Measurements from ENCODE around the gene DHPS. TPM values are rescaled to one million over a fixed set of nuclear protein-coding genes. Genes with fewer than 3 reads are reported as not detected.
A peak's percentile ranks its signal among the peaks of the same experiment; 100 is the strongest.

The DHPS gene
- total and polyA plus RNA-seq, 2 of the 13 experiments (the other 11 are each of a cell fraction or from before 2014, with no cell fraction given) = 43.3 to 84.3 TPM

DNA sequence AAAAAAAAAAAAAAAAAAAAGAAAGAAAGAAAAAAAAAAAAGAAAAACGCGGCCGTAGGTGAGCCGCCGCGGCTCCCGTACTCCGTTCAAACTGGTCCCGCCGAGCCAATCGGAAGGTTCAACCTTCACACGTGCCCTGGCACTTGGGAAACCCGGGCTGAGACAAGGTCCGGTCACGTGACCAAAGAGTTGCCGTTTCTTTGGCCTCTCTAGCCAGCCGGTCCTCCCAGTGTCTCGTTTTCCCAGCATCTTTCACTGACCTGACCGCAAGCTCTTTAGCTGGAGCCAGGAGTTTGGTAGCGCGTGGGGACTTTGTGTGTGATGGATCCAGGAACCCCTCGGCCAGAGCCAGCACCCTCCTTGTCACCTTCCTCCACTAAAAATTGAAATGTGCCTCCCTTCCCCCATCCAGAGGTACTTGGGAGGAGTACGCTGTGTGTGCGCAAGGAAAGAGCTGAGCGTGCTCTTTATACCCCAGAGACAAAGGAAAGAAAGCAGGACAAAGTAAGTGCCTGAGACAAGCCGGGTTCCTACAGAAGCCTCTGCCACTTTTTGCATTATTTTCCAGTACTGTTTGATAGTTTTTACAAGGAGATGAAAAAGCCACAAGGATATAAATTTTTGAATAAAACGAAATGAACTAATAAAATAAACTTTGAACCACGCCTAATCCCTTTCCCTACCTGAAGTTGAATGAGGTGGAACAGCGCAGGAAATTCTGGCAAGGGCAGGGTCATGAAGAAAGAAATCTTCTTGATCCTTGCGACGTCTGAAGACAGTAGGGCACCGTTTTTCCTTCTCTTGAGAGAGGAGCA is 41.1 kb upstream of the DHPS start (continued):
- TF ChIP-seq, protein P1, sequence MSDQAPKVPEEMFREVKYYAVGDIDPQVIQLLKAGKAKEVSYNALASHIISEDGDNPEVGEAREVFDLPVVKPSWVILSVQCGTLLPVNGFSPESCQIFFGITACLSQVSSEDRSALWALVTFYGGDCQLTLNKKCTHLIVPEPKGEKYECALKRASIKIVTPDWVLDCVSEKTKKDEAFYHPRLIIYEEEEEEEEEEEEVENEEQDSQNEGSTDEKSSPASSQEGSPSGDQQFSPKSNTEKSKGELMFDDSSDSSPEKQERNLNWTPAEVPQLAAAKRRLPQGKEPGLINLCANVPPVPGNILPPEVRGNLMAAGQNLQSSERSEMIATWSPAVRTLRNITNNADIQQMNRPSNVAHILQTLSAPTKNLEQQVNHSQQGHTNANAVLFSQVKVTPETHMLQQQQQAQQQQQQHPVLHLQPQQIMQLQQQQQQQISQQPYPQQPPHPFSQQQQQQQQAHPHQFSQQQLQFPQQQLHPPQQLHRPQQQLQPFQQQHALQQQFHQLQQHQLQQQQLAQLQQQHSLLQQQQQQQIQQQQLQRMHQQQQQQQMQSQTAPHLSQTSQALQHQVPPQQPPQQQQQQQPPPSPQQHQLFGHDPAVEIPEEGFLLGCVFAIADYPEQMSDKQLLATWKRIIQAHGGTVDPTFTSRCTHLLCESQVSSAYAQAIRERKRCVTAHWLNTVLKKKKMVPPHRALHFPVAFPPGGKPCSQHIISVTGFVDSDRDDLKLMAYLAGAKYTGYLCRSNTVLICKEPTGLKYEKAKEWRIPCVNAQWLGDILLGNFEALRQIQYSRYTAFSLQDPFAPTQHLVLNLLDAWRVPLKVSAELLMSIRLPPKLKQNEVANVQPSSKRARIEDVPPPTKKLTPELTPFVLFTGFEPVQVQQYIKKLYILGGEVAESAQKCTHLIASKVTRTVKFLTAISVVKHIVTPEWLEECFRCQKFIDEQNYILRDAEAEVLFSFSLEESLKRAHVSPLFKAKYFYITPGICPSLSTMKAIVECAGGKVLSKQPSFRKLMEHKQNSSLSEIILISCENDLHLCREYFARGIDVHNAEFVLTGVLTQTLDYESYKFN (CRISPR knock-in tag; conservative IDR thresholded peaks at IDR 0.05) = peak; percentile 36; the same call in 1 of the 2 replicates
- no peak for TF ChIP-seq NAIF1 (CRISPR knock-in tag; IDR thresholded peaks at IDR 0.05; ENCODE audit: borderline replicate concordance)
- TF ChIP-seq RAD21 (CRISPR knock-in tag; IDR thresholded peaks at IDR 0.05) = no peak
- no peak for TF ChIP-seq TSC22D2 (CRISPR knock-in tag; IDR thresholded peaks at IDR 0.05; ENCODE audit: borderline replicate concordance)
- TF ChIP-seq, protein P2, sequence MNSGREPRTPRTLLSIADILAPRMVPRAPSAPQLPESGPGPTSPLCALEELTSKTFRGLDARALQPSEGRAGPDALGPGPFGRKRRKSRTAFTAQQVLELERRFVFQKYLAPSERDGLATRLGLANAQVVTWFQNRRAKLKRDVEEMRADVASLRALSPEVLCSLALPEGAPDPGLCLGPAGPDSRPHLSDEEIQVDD (CRISPR knock-in tag; IDR thresholded peaks at IDR 0.05; ENCODE audit: borderline replicate concordance) = no peak
- no peak for TF ChIP-seq EED (CRISPR knock-in tag; IDR thresholded peaks at IDR 0.05)
- no peak for TF ChIP-seq HES4 (CRISPR knock-in tag; IDR thresholded peaks at IDR 0.05; ENCODE audit: borderline replicate concordance)
- peak; percentile 71; the same call in 1 of the 2 replicates for TF ChIP-seq SNAPC2 (CRISPR knock-in tag; IDR thresholded peaks at IDR 0.05)
- peak; percentile 89 for TF ChIP-seq TFDP2 (CRISPR knock-in tag; IDR thresholded peaks at IDR 0.05)
- peak; percentile 95 for TF ChIP-seq GTF2F1 (IDR thresholded peaks at IDR 0.05; ENCODE audit: low read length)
- TF ChIP-seq, protein P3, sequence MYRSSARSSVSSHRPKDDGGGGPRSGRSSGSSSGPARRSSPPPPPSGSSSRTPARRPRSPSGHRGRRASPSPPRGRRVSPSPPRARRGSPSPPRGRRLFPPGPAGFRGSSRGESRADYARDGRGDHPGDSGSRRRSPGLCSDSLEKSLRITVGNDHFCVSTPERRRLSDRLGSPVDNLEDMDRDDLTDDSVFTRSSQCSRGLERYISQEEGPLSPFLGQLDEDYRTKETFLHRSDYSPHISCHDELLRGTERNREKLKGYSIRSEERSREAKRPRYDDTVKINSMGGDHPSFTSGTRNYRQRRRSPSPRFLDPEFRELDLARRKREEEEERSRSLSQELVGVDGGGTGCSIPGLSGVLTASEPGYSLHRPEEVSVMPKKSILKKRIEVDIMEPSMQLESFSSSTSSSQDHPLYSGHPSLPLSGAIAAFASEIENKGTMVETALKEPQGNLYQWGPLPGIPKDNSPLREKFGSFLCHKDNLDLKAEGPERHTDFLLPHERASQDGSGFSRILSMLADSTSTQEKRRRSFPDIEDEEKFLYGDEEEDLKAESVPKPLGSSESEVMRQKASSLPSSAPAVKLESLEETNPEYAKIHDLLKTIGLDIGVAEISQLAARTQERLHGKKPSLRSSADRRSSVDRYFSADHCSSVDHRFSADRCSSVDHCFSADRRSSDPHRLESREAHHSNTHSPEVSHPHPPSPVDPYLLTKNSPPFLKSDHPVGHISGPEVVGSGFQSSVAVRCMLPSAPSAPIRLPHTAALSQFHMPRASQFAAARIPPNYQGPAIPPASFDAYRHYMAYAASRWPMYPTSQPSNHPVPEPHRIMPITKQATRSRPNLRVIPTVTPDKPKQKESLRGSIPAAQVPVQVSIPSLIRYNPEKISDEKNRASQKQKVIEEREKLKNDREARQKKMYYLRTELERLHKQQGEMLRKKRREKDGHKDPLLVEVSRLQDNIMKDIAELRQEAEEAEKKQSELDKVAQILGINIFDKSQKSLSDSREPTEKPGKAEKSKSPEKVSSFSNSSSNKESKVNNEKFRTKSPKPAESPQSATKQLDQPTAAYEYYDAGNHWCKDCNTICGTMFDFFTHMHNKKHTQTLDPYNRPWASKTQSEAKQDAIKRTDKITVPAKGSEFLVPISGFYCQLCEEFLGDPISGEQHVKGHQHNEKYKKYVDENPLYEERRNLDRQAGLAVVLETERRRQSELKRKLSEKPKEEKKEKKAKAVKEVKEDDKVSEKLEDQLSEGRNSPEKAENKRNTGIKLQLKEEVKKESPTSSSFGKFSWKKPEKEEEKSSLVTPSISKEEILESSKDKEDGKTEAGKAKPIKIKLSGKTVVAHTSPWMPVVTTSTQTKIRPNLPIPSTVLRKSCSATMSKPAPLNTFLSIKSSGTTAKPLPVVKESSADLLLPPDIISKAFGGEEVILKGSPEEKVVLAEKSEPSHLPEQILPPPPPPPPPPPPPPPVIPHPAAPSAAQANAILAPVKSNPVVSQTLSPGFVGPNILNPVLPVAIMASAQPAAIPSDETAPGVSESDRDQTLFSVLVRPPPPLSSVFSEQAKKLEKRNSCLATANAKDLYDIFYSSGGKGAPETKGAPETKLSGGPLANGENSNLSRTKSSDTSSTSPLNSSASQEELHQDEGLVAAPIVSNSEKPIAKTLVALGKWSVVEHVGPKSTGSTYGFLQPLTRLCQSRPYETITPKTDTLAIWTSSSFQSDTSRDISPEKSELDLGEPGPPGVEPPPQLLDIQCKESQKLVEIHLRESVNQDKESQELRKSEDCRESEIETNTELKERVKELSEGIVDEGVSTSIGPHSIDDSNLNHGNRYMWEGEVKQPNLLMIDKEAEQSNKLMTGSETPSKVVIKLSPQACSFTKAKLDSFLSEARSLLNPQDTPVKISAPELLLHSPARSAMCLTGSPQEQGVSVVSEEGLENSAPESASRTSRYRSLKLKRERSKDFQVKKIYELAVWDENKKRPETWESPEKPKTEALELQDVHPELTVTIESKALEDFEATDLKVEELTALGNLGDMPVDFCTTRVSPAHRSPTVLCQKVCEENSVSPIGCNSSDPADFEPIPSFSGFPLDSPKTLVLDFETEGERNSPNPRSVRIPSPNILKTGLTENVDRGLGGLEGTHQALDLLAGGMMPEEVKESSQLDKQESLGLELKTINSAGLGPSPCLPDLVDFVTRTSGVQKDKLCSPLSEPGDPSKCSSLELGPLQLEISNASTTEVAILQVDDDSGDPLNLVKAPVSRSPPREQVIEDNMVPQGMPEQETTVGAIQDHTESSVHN (CRISPR knock-in tag; IDR thresholded peaks at IDR 0.05) = 0 out of 2 replicates have a peak, but pooled peaks have one; percentile 48
- TF ChIP-seq, protein P4, sequence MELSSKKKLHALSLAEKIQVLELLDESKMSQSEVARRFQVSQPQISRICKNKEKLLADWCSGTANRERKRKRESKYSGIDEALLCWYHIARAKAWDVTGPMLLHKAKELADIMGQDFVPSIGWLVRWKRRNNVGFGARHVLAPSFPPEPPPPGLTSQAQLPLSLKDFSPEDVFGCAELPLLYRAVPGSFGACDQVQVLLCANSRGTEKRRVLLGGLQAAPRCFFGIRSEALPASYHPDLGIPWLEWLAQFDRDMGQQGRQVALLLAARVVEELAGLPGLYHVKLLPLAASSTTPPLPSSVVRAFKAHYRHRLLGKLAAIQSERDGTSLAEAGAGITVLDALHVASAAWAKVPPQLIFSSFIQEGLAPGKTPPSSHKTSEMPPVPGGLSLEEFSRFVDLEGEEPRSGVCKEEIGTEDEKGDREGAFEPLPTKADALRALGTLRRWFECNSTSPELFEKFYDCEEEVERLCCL (CRISPR knock-in tag; IDR thresholded peaks at IDR 0.05; ENCODE audit: borderline replicate concordance) = no peak
- no peak for TF ChIP-seq ZNF75D (CRISPR knock-in tag; IDR thresholded peaks at IDR 0.05; ENCODE audit: borderline replicate concordance)
